Fibroblast of lung (primary cell): ENCODE data around the gene STRIP2. TPM values are rescaled to one million over a fixed set of nuclear protein-coding genes. Genes with fewer than 3 reads are reported as not detected.

ENCODE experiments used
- DNase-seq, 2 donors: peaks; one replicate each; pipeline versions ENCODE4 v3.0.0 to v3.0.0-alpha.2; 2010; ENCODE audit warnings: low read depth in 2 of 2
- H2AFZ ChIP-seq: 2 replicates; pipeline ENCODE4 v1.5.1; 2012; ENCODE audit warnings: low read length, control low read depth, inconsistent platforms
- H3K27ac ChIP-seq: 2 replicates; pipeline ENCODE4 v1.5.1; 2011; ENCODE audit warnings: low read length, control low read depth; ENCODE audit not compliant: insufficient read depth
- H3K27me3 ChIP-seq: 2 replicates; pipeline ENCODE4 v1.5.1; 2011; ENCODE audit warnings: mild to moderate bottlenecking, low read length; ENCODE audit not compliant: control insufficient read depth, insufficient read depth
- H3K36me3 ChIP-seq: 2 replicates; pipeline ENCODE4 v1.5.1; 2011; ENCODE audit warnings: low read length; ENCODE audit not compliant: control insufficient read depth, insufficient read depth
- H3K4me1 ChIP-seq: 2 replicates; pipeline ENCODE4 v1.5.1; 2011; ENCODE audit warnings: low read length; ENCODE audit not compliant: control insufficient read depth, insufficient read depth; ENCODE audit errors: extremely low read depth
- H3K4me2 ChIP-seq: 2 replicates; pipeline ENCODE4 v1.5.1; 2011; ENCODE audit warnings: low read length, control low read depth; ENCODE audit not compliant: insufficient read depth; ENCODE audit errors: extremely low read depth
- H3K4me3 ChIP-seq, 4 experiments: fragments of 200-600 bp in 1 of 4; sonication (generic) in 1 of 4; replicated peaks in 1 of 4; 2 replicates each; pipeline ENCODE4 v1.5.1; 2011 to 2016; ENCODE audit warnings: low read length in 4 of 4, low read depth in 3 of 4, mild to moderate bottlenecking in 3 of 4, control low read depth in 2 of 4, inconsistent platforms in 1 of 4, mixed read lengths in 1 of 4; ENCODE audit not compliant: insufficient read depth in 1 of 4; ENCODE audit errors: control extremely low read depth in 1 of 4
- H3K79me2 ChIP-seq: 2 replicates; pipeline ENCODE4 v1.5.1; 2012; ENCODE audit warnings: mild to moderate bottlenecking, low read length, inconsistent platforms; ENCODE audit not compliant: control insufficient read depth, insufficient read depth
- H3K9ac ChIP-seq: 2 replicates; pipeline ENCODE4 v1.5.1; 2011; ENCODE audit warnings: mild to moderate bottlenecking, low read length, control low read depth; ENCODE audit not compliant: insufficient read depth
- H3K9me3 ChIP-seq: 2 replicates; pipeline ENCODE4 v1.5.1; 2012; ENCODE audit warnings: low read depth, low read length; ENCODE audit not compliant: control insufficient read depth, insufficient read depth
- H4K20me1 ChIP-seq: 2 replicates; pipeline ENCODE4 v1.5.1; 2011; ENCODE audit warnings: low read length; ENCODE audit not compliant: control insufficient read depth, insufficient read depth; ENCODE audit errors: extremely low read depth
- EZH2 ChIP-seq: IDR thresholded peaks from 2 replicates; pipeline ENCODE4 v1.5.1; 2012; ENCODE audit warnings: low read length, control low read depth, mild to moderate bottlenecking; ENCODE audit errors: missing control alignments
- polyA plus RNA-seq, 2 donors: library from polyadenylated mRNA; depleted of rRNA in 1 of 2; stranded (reverse) in 1 of 2; unstranded in 1 of 2; fragments of >200 nt; gene quantifications; 2 replicates each; pipeline ENCODE4 v1.2.1, GENCODE V29; 2011 to 2012; ENCODE audit warnings: missing spikeins in 1 of 2
- total RNA-seq: library from RNA; depleted of rRNA; stranded (reverse); fragments of >200 nt; gene quantifications from 2 replicates; pipeline ENCODE4 v1.2.1, GENCODE V29; 2014
- TF ChIP-seq, protein P1 (sequence below), 2 donors: IDR thresholded peaks in 1 of 2; conservative IDR thresholded peaks in 1 of 2; 1 replicate in 1 of 2; 2 replicates in 1 of 2; pipeline ENCODE4 v1.5.1; 2011 to 2012; ENCODE audit warnings: low read length in 2 of 2, control low read depth in 1 of 2, inconsistent platforms in 1 of 2, low read depth in 1 of 2, mild to moderate bottlenecking in 1 of 2

The STRIP2 gene
- total and polyA plus RNA-seq, 2 donors (not counting 1 experiment from before 2014, with no cell fraction given) = 1.9 to 10.9 TPM

DNA sequence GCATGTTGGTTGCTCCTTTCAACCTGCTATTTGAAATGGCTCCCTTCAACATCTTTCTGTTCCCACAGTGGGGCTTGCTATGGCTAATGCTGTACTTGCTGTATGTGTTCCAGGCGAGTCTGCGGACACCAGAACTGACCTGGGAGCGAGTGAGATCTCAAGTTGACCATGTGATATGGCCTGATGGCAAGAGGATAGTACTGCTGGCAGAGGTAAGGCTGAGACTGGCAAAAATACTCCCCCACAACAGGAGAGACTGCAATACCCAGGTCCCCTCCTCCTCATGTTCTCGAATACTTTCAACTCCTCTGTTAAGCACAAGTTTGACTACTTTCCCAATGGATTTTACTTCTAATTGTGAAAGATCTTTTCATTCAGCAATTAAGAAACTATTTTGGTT is 11.5 kb upstream of the STRIP2 start:
- Histone ChIP-seq H3K27ac (no peak overlapping the region), H3K79me2 (no peaks in the 10 kb centered on the region), H3K4me3 (no peak overlapping the region), H3K9ac (no peak overlapping the region), H3K4me1 (no peaks in the 10 kb centered on the region), H3K9me3 (no peaks in the 10 kb centered on the region), H3K4me2 (no peak overlapping the region), H3K27me3 (no peaks in the 10 kb centered on the region), H3K36me3 (no peaks in the 10 kb centered on the region), H2AFZ (no peak overlapping the region), H4K20me1 (peaks cover 1% of the 10 kb centered on the region)
- TF ChIP-seq, protein P1, sequence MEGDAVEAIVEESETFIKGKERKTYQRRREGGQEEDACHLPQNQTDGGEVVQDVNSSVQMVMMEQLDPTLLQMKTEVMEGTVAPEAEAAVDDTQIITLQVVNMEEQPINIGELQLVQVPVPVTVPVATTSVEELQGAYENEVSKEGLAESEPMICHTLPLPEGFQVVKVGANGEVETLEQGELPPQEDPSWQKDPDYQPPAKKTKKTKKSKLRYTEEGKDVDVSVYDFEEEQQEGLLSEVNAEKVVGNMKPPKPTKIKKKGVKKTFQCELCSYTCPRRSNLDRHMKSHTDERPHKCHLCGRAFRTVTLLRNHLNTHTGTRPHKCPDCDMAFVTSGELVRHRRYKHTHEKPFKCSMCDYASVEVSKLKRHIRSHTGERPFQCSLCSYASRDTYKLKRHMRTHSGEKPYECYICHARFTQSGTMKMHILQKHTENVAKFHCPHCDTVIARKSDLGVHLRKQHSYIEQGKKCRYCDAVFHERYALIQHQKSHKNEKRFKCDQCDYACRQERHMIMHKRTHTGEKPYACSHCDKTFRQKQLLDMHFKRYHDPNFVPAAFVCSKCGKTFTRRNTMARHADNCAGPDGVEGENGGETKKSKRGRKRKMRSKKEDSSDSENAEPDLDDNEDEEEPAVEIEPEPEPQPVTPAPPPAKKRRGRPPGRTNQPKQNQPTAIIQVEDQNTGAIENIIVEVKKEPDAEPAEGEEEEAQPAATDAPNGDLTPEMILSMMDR (conservative IDR thresholded peaks at IDR 0.05 in 1 of 2, IDR thresholded peaks at IDR 0.05 in 1 of 2; ENCODE audit: low read depth in 1 of 2, low read length in 2 of 2) = no peak
- no peak for TF ChIP-seq EZH2
- no peak for DNase-seq

DNA sequence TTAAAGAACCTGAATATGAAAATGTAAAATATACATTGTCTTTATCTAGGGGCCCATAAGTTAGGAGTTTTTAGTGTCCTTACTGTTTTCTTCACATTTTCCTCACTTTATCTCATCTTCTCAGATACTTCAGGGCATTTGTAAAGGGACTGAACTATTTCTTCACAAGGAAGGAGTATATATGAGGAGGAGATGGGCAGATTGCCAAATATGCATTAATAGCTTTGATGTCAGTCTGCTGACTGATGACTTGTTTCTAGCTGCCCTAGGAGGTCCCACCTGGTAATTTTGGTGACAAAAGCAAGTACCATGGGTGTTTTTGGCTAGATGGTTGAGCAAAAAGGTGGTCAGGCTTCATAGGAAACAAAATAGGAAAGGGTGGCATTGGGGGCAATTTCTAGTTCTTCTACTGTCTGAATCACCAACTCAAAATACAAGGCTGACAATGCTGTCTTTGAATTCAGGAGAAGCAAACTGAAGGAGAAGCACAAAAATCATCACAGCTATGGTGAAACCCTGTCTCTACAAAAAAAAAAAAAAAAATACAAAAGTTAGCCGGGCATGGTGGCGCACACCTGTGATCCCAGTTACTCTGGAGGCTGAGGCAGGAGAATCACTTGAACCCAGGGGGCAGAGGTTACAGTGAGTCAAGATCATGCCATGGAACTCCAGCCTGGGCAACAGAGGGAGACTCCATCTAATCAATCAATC is 10.4 kb upstream of the STRIP2 start:
- TF ChIP-seq, protein P1 (conservative IDR thresholded peaks at IDR 0.05 in 1 of 2, IDR thresholded peaks at IDR 0.05 in 1 of 2; ENCODE audit: low read depth in 1 of 2, low read length in 2 of 2) = no peak
- no peak for TF ChIP-seq EZH2
- H3K27me3 ChIP-seq = no peaks in the 10 kb centered on the region
- no peak overlapping the region for H3K9ac ChIP-seq
- H2AFZ ChIP-seq = no peak overlapping the region
- no peak overlapping the region for H3K27ac ChIP-seq
- H4K20me1 ChIP-seq = peaks cover 1% of the 10 kb centered on the region
- no peaks in the 10 kb centered on the region for H3K36me3 ChIP-seq
- no peaks in the 10 kb centered on the region for H3K4me1 ChIP-seq
- H3K4me2 ChIP-seq = no peak overlapping the region
- no peak overlapping the region for H3K4me3 ChIP-seq
- peak; percentile 9 to 22 for DNase-seq
- no peaks in the 10 kb centered on the region for H3K9me3 ChIP-seq
- H3K79me2 ChIP-seq = no peaks in the 10 kb centered on the region

DNA sequence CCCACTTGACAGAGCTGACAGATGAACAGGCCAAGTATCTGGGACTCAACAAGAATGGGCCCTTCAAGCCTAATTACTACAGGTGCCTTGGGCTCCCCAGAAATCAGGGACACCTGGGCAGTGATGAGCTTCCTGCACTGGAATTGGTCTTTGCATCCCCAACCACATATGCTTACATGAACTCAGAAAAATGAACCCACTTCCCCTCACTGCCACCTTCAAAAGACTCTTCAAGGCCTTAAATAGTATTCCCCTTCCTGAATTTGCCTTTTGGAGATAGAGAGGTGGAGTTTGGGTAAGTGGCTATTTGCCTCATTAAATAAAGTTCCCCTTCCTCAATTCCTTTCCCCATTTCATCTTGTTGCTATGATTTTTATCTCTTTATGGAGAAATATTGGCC is 7.8 kb upstream of the STRIP2 start:
- H4K20me1 ChIP-seq = peaks cover 1% of the 10 kb centered on the region
- no peaks in the 10 kb centered on the region for H3K79me2 ChIP-seq
- H2AFZ ChIP-seq = no peak overlapping the region
- H3K4me1 ChIP-seq = no peaks in the 10 kb centered on the region
- H3K9me3 ChIP-seq = no peaks in the 10 kb centered on the region
- no peak overlapping the region for H3K4me3 ChIP-seq
- no peak overlapping the region for H3K27ac ChIP-seq
- TF ChIP-seq, protein P1 (conservative IDR thresholded peaks at IDR 0.05 in 1 of 2, IDR thresholded peaks at IDR 0.05 in 1 of 2; ENCODE audit: low read depth in 1 of 2, low read length in 2 of 2) = no peak
- no peak for TF ChIP-seq EZH2
- no peak overlapping the region for H3K4me2 ChIP-seq
- no peak overlapping the region for H3K9ac ChIP-seq
- H3K36me3 ChIP-seq = no peaks in the 10 kb centered on the region
- no peak for DNase-seq
- no peaks in the 10 kb centered on the region for H3K27me3 ChIP-seq
